GM23248 (cell line): ENCODE results near the gene POLG.

Experiments
- EZH2 ChIP-seq: fragments of 200-600 bp; sonication (generic); IDR thresholded peaks from 2 replicates; pipeline ENCODE4 v1.6.1; 2018; ENCODE audit warnings: antibody characterized with exemption, mild to moderate bottlenecking; ENCODE audit not compliant: insufficient read depth, poor library complexity, severe bottlenecking
- EZH2phosphoT487 ChIP-seq: fragments of 200-600 bp; sonication (generic); IDR thresholded peaks from 2 replicates; pipeline ENCODE4 v1.6.1; 2018; ENCODE audit warnings: antibody characterized with exemption, moderate library complexity, mild to moderate bottlenecking, low read depth; ENCODE audit not compliant: insufficient read depth

DNA sequence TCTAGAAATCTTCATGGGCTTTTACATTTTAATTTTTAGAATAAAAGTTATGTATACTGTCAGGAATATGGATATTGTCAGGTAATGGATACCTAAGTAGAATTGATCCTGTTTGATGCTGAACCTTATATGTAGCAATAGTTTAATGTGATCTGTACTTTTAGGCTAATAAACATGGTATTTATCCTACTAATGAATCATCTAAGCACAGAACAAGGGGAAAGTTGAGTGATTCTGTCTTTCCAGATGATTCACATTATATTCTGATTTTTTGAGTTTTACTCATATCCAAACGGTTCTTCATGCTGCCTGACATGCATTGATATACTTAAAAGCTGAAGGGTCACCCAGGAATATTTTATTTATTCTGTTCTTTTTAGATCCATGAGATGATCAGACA is 56.3 kb downstream of the POLG start:
- TF ChIP-seq EZH2, result no peak
- TF ChIP-seq EZH2phosphoT487, result no peak
